ENCODE data around the gene ZBTB7C.

The ZBTB7C gene

GRCh38 chr18:48336332-48336731 is 72.9 kb downstream of the ZBTB7C start:
- no peaks in the 10 kb centered on the region for H3K27me3 ChIP-seq
- no peak overlapping the region for H3K4me3 ChIP-seq (ENCODE audit: low read depth, low read length)
- DNase-seq, result peak; percentile 28
- no peaks in the 10 kb centered on the region for H3K9me3 ChIP-seq
- TF ChIP-seq CTCF (IDR thresholded peaks at IDR 0.05; ENCODE audit: low read depth, low read length), result peak; percentile 43
- no peaks in the 10 kb centered on the region for H3K36me3 ChIP-seq
- H3K4me1 ChIP-seq, result no peaks in the 10 kb centered on the region; the same call in 1 of the 2 replicates

- DNase-seq, result no peak
- no peaks in the 10 kb centered on the region for H3K27me3 ChIP-seq
- no peaks in the 10 kb centered on the region; the same call in 1 of the 2 replicates for H3K4me1 ChIP-seq
- no peak overlapping the region for H3K4me3 ChIP-seq (ENCODE audit: low read depth, low read length)
- no peaks in the 10 kb centered on the region for H3K9me3 ChIP-seq
- no peaks in the 10 kb centered on the region for H3K36me3 ChIP-seq
- TF ChIP-seq CTCF (IDR thresholded peaks at IDR 0.05; ENCODE audit: low read depth, low read length), result no peak
Measured at GRCh38 chr18:48335829-48336228, 73.4 kb downstream of the ZBTB7C start.

- H3K27me3 ChIP-seq, result no peaks in the 10 kb centered on the region
- no peak for DNase-seq
- no peak overlapping the region for H3K4me3 ChIP-seq (ENCODE audit: low read depth, low read length)
- H3K36me3 ChIP-seq, result no peaks in the 10 kb centered on the region
- H3K4me1 ChIP-seq, result no peaks in the 10 kb centered on the region; the same call in 1 of the 2 replicates
- no peak for TF ChIP-seq CTCF (IDR thresholded peaks at IDR 0.05; ENCODE audit: low read depth, low read length)
- no peaks in the 10 kb centered on the region for H3K9me3 ChIP-seq
Measured at GRCh38 chr18:48334845-48335244, 74.3 kb downstream of the ZBTB7C start.

GRCh38 chr18:48333563-48333962 is 75.6 kb downstream of the ZBTB7C start:
- DNase-seq, result no peak
- no peaks in the 10 kb centered on the region for H3K27me3 ChIP-seq
- TF ChIP-seq CTCF (IDR thresholded peaks at IDR 0.05; ENCODE audit: low read depth, low read length), result no peak
- no peaks in the 10 kb centered on the region for H3K36me3 ChIP-seq
- no peaks in the 10 kb centered on the region for H3K9me3 ChIP-seq
- no peak overlapping the region for H3K4me3 ChIP-seq (ENCODE audit: low read depth, low read length)
- no peaks in the 10 kb centered on the region; the same call in 1 of the 2 replicates for H3K4me1 ChIP-seq

GRCh38 chr18:48330016-48330991 is 78.9 kb downstream of the ZBTB7C start:
- no peaks in the 10 kb centered on the region for H3K36me3 ChIP-seq
- no peaks in the 10 kb centered on the region for H3K9me3 ChIP-seq
- no peak overlapping the region for H3K4me3 ChIP-seq (ENCODE audit: low read depth, low read length)
- H3K4me1 ChIP-seq, result no peaks in the 10 kb centered on the region
- H3K27me3 ChIP-seq, result no peaks in the 10 kb centered on the region
- no peak for TF ChIP-seq CTCF (IDR thresholded peaks at IDR 0.05; ENCODE audit: low read depth, low read length)
- DNase-seq, result no peak
